ENCODE data around the gene TMEM37.

DNA sequence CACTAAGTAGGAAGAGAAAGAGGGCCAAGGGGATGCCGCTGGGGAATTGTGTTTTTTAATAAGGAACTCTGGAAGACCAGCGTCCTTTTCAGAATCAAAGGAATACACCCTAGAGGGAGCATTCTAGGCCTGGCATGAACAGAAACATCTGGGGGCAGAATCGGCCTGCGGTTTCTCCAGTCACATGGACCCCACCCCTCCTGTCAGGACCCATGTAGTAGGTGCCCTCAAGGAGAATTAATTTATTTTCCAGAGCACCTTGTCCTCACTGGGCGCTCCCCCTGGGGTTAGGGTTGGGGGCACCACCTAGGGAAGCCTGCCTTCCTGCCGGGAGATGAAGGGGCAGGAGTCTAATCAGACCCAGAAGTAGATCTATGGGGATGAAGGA lies 44.2 kb downstream of the TMEM37 start:
- TF ChIP-seq CTCF (IDR thresholded peaks at IDR 0.05) (no peak), EP300 (IDR thresholded peaks at IDR 0.05) (no peak)
